CD4-positive, alpha-beta T cell (primary cell): ENCODE data around the gene IL10. TPM values are rescaled to one million over a fixed set of nuclear protein-coding genes. Genes with fewer than 3 reads are reported as not detected.
A peak's percentile ranks its signal among the peaks of the same experiment; 100 is the strongest.

ENCODE experiments used
- ATAC-seq: fragments of 200-7000 bp; cut with Tn5 transposase; one replicate; pipeline ENCODE4 v1.10.0; 2022; ENCODE audit warnings: mild to moderate bottlenecking; ENCODE audit not compliant: poor library complexity
- CTCF ChIA-PET: fragments of 350-600 bp; sonication (Branson Sonifier 250); formaldehyde crosslinking; loops from one replicate; lab custom pipeline; 2021; ENCODE audit warnings: antibody characterized with exemption, inconsistent platforms; lab: Charles Lee
- POLR2A ChIA-PET: fragments of 350-600 bp; sonication (Branson Sonifier 250); formaldehyde crosslinking; loops from one replicate; lab custom pipeline; 2021; ENCODE audit warnings: antibody characterized with exemption, inconsistent platforms; lab: Charles Lee
- DNase-seq, 14 experiments: peaks; one replicate each; pipeline ENCODE4 v3.0.0-alpha.2; 2013 to 2020; ENCODE audit warnings: mixed read lengths in 2 of 14
- H3K27ac ChIP-seq, 2 donors: one replicate each; pipeline versions ENCODE4 v1.5.1 to v1.7.0; 2013; ENCODE audit warnings: low read length in 2 of 2, low read depth in 1 of 2, mild to moderate bottlenecking in 1 of 2
- H3K27me3 ChIP-seq, 2 experiments: 1 replicate in 1 of 2; 2 replicates in 1 of 2; pipeline versions ENCODE4 v1.6.1 to v1.7.0; 2013; ENCODE audit warnings: low read length in 2 of 2, control low read depth in 1 of 2, mild to moderate bottlenecking in 1 of 2, moderate library complexity in 1 of 2; ENCODE audit not compliant: insufficient read depth in 2 of 2, control insufficient read depth in 1 of 2
- H3K36me3 ChIP-seq: one replicate; pipeline ENCODE4 v1.6.1; 2013; ENCODE audit warnings: low read length, control low read depth; ENCODE audit not compliant: insufficient read depth
- H3K4me1 ChIP-seq: one replicate; pipeline ENCODE4 v1.6.1; 2013; ENCODE audit warnings: low read length, control low read depth; ENCODE audit not compliant: insufficient read depth
- H3K4me3 ChIP-seq: one replicate; pipeline ENCODE4 v1.5.1; 2013; ENCODE audit warnings: mild to moderate bottlenecking, low read length, moderate library complexity
- H3K9me3 ChIP-seq, 2 experiments: 1 replicate in 1 of 2; 2 replicates in 1 of 2; pipeline versions ENCODE4 v1.6.1 to v1.7.0; 2013; ENCODE audit warnings: low read length in 2 of 2, mild to moderate bottlenecking in 2 of 2, control low read depth in 1 of 2, moderate library complexity in 1 of 2; ENCODE audit not compliant: control insufficient read depth in 1 of 2, insufficient read depth in 1 of 2
- H3K27ac Mint-ChIP-seq: one replicate; pipeline ENCODE4 v1.8.0; 2020; ENCODE audit warnings: mixed read lengths
- H3K27me3 Mint-ChIP-seq: one replicate; pipeline ENCODE4 v1.8.0; 2021; ENCODE audit warnings: mixed read lengths
- H3K36me3 Mint-ChIP-seq: one replicate; pipeline ENCODE4 v1.8.0; 2021; ENCODE audit warnings: low read depth, mixed read lengths
- H3K4me1 Mint-ChIP-seq: one replicate; pipeline ENCODE4 v1.8.0; 2021; ENCODE audit warnings: low read depth, mixed read lengths
- H3K4me3 Mint-ChIP-seq: one replicate; pipeline ENCODE4 v1.8.0; 2020; ENCODE audit warnings: mild to moderate bottlenecking, mixed read lengths
- H3K9me3 Mint-ChIP-seq: one replicate; pipeline ENCODE4 v1.8.0; 2020; ENCODE audit warnings: mixed read lengths
- CTCF ChIP-seq: fragments of 200-600 bp; IDR thresholded peaks from one replicate; pipeline ENCODE4 v1.8.0; 2022; ENCODE audit warnings: antibody characterized with exemption, mild to moderate bottlenecking
- intact Hi-C, 2 experiments: fragments of 100-400 bp; cut with DNase I in 1 of 2; cut with micrococcal nuclease in 1 of 2; formaldehyde crosslinking; loops; one replicate each; pipeline versions ENCODE4 v1.15.1 to v1.9.0; 2023 to 2025; cut with DNase I, micrococcal nuclease
- total RNA-seq, 174 experiments: library from RNA in 2 of 174; stranded (reverse) in 2 of 174; gene quantifications; one replicate each; pipeline ENCODE4 v1.2.3 and lab custom pipeline; 2021 to 2026

Gene IL10
- total RNA-seq, 2 experiments from 2014 or later = 0.27 to 0.87 TPM

DNA sequence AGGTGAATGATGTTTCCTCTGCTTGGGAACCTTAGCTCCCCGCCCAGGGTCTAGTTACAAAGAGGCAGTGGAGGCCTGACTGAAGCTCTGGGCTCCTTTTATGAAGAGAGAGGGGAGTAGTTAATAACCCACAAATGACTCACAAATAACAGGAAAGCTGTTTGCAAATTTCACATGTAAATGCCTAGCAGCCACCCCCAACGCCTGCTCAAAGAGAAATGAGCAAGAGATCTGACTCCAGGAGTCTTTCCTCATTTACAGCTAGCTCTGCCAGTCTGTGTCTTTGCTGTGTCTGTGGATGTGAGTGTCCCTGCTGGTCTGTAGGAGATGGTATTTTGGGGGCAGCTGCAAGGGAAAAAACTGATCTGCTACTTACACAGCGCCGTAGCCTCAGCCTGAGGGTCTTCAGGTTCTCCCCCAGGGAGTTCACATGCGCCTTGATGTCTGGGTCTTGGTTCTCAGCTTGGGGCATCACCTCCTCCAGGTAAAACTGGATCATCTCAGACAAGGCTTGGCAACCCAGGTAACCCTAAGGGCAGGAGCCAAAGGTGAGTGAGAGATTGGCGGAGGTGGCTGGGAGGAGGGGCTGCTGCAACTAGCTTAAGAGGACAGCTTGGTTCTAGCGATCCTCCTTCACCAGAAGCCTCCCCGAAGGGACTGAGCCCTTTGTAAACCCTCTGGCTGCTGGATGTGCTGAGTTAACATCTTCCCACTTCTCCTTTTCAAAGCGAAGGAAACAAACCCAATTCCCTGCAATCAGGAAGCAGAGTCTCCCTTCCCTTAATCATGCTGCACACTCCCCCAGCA, 1.6 kb downstream of the IL10 start, which contains the start of gene IL19:
IL19 (plus strand) TSS at position 243 of the 807 bp plus-strand sequence. CDS start 65,890 bp downstream, outside the sequence.
- no peak within 1 kb of the TSS for H3K4me3 ChIP-seq
- ATAC-seq (no peak), DNase-seq (peak in 5 of 14 experiments; percentile 17 to 66 (median 50))
- H3K27me3 ChIP-seq = no peaks in the 10 kb centered on the region
- Mint-ChIP-seq H3K36me3 (no peaks in the 10 kb centered on the region), H3K4me3 (peak within 1 kb of the TSS; percentile 65), H3K27ac (peak within 1 kb of the TSS; percentile 69), H3K27me3 (no peaks in the 10 kb centered on the region), H3K9me3 (no peaks in the 10 kb centered on the region), H3K4me1 (peaks cover 72% of the 10 kb centered on the region)
- POLR2A ChIA-PET = interaction anchor here (1.0 to 5.3 kb wide), 9 partner anchors 12 to 152 kb away, joined by 3 to 53 read pairs (median 12); partner anchors contain the start of gene FCMR
- intact Hi-C loops = loop anchor here (2.0 to 5.0 kb wide), 3 partner anchors 14 to 33 kb away; no protein-coding TSS in a partner anchor
- no peaks in the 10 kb centered on the region for H3K9me3 ChIP-seq
- no peak for TF ChIP-seq CTCF
- no peak within 1 kb of the TSS for H3K27ac ChIP-seq
- no peaks in the 10 kb centered on the region for H3K36me3 ChIP-seq
- H3K4me1 ChIP-seq = peaks cover 83% of the 10 kb centered on the region
- CTCF ChIA-PET = interaction anchor here (0.5 to 7.9 kb wide), 9 partner anchors 9 to 226 kb away, joined by 3 to 57 read pairs (median 3); no protein-coding TSS in a partner anchor

- Mint-ChIP-seq H3K9me3 (no peaks in the 10 kb centered on the region), H3K27ac (peak overlapping the region; percentile 31), H3K27me3 (no peaks in the 10 kb centered on the region), H3K4me1 (peaks cover 80% of the 10 kb centered on the region), H3K36me3 (no peaks in the 10 kb centered on the region), H3K4me3 (peak overlapping the region; percentile 65)
- Histone ChIP-seq H3K9me3 (no peaks in the 10 kb centered on the region), H3K4me3 (no peak overlapping the region), H3K27ac (peak overlapping the region in 1 of 2 donors; percentile 27), H3K36me3 (no peaks in the 10 kb centered on the region), H3K27me3 (no peaks in the 10 kb centered on the region), H3K4me1 (peaks cover 84% of the 10 kb centered on the region)
- no peak for TF ChIP-seq CTCF
- ATAC-seq = peak; percentile 48
- ChIA-PET CTCF (interaction anchor here (0.5 to 7.9 kb wide), 6 partner anchors 7 to 48 kb away, joined by 4 to 57 read pairs (median 5); no protein-coding TSS in a partner anchor), POLR2A (interaction anchor here (0.7 to 5.3 kb wide), 10 partner anchors 11 to 153 kb away, joined by 3 to 53 read pairs (median 8); partner anchors contain the start of gene FCMR)
- intact Hi-C loops = loop anchor here in 1 of 2 experiments (2.0 kb wide), 1 partner anchor 21 kb away; no protein-coding TSS in a partner anchor
- peak in 6 of 14 experiments; percentile 37 to 80 (median 60) for DNase-seq
These were observed 3.0 kb downstream of the IL10 start for GRCh38 chr1:206769304-206769731.

DNA sequence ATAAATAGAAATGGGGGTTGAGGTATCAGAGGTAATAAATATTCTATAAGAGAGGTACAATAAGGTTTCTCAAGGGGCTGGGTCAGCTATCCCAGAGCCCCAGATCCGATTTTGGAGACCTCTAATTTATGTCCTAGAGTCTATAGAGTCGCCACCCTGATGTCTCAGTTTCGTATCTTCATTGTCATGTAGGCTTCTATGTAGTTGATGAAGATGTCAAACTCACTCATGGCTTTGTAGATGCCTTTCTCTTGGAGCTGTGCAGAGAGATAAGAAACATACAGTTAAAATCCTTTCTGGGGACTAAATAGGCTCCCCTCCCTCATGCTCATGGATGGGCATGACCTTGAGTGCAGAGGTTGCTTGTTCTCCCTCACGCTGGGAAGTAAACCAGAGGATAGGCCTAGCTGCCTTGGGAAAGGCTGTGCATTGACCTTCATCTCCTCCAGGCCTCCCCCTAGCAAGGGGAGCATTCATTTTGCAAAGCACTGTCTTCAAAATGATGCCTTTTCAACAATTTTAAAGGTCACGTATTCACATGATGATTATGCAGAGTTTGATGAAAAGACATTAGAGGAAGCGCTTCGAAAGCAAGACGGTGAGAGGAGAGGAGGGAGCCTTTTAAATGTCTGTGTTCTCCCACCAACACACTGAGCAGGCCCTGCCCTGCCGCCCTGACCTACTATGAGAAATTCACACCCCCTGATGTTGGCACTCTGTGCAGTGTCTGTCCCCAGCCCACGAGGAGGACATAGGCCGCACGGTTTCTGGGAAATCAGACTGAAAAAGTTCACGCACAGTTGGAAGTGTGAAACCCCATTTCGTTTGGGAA, 3.6 kb downstream of the IL10 start:
- no peak for TF ChIP-seq CTCF
- peaks cover 86% of the 10 kb centered on the region for H3K4me1 Mint-ChIP-seq
- H3K27me3 Mint-ChIP-seq = no peaks in the 10 kb centered on the region
- Histone ChIP-seq H3K9me3 (no peaks in the 10 kb centered on the region), H3K4me1 (peaks cover 78% of the 10 kb centered on the region), H3K36me3 (no peaks in the 10 kb centered on the region), H3K4me3 (no peak overlapping the region), H3K27me3 (no peaks in the 10 kb centered on the region), H3K27ac (peak overlapping the region in 1 of 2 donors; percentile 27)
- no peaks in the 10 kb centered on the region for H3K36me3 Mint-ChIP-seq
- intact Hi-C loops = loop anchor here in 1 of 2 experiments (2.0 kb wide), 1 partner anchor 20 kb away; no protein-coding TSS in a partner anchor
- H3K9me3 Mint-ChIP-seq = no peaks in the 10 kb centered on the region
- DNase-seq (peak in 1 of 14 experiments; percentile 29), ATAC-seq (no peak)
- ChIA-PET POLR2A (interaction anchor here (0.9 to 5.3 kb wide), 15 partner anchors 10 to 154 kb away, joined by 3 to 53 read pairs (median 4); partner anchors contain the start of gene FCMR), CTCF (interaction anchor here (0.6 to 7.9 kb wide), 4 partner anchors 8 to 41 kb away, joined by 3 to 57 read pairs (median 4); no protein-coding TSS in a partner anchor)
- H3K27ac Mint-ChIP-seq = peak overlapping the region; percentile 31
- H3K4me3 Mint-ChIP-seq = peak overlapping the region; percentile 65
